Transverse colon (tissue), 3 donors: ENCODE data around the gene PAPSS1.

Source experiments
- EP300 ChIP-seq: sonication (generic); formaldehyde crosslinking; IDR thresholded peaks from one replicate; pipeline ENCODE4 v1.6.1; 2017; ENCODE audit warnings: antibody characterized with exemption, low read depth
- POLR2A ChIP-seq: fragments of 450-650 bp; IDR thresholded peaks from one replicate; pipeline ENCODE4 v1.6.1; 2016; ENCODE audit warnings: antibody characterized with exemption, mild to moderate bottlenecking, moderate library complexity
- TF ChIP-seq, protein P1 (sequence below), 5 experiments: fragments of 200-600 bp in 3 of 5; fragments of 450-650 bp in 2 of 5; sonication (generic) in 3 of 5; IDR thresholded peaks; 1 replicate in 2 of 5; 2 replicates in 3 of 5; pipeline ENCODE4 v1.5.1; 2016 to 2017; ENCODE audit warnings: antibody characterized with exemption in 5 of 5, inconsistent platforms in 3 of 5, mild to moderate bottlenecking in 2 of 5, moderate library complexity in 1 of 5

DNA sequence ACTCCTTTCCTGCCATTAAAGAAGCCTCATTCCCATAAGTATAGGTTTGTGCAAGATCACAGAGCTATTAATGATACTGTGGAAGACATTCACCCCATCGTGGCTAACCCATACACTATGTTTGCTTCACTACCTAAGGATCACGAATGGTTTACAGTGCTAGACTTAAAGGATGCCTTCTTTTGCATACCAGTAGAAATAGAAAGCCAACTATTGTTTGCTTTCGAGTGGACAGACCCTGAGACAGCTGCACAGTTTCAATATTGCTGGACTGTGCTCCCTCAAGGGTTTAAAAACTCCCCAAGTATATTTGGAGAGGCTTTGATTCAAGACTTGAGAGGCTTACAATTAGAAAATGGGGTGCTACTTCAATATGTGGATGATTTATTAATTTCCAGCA is 16.0 kb upstream of the PAPSS1 start:
- TF ChIP-seq, protein P1, sequence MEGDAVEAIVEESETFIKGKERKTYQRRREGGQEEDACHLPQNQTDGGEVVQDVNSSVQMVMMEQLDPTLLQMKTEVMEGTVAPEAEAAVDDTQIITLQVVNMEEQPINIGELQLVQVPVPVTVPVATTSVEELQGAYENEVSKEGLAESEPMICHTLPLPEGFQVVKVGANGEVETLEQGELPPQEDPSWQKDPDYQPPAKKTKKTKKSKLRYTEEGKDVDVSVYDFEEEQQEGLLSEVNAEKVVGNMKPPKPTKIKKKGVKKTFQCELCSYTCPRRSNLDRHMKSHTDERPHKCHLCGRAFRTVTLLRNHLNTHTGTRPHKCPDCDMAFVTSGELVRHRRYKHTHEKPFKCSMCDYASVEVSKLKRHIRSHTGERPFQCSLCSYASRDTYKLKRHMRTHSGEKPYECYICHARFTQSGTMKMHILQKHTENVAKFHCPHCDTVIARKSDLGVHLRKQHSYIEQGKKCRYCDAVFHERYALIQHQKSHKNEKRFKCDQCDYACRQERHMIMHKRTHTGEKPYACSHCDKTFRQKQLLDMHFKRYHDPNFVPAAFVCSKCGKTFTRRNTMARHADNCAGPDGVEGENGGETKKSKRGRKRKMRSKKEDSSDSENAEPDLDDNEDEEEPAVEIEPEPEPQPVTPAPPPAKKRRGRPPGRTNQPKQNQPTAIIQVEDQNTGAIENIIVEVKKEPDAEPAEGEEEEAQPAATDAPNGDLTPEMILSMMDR (IDR thresholded peaks at IDR 0.05), result no peak
- TF ChIP-seq EP300 (no peak), POLR2A (no peak)
